Stimulated activated CD8-positive, alpha-beta memory T cell treated with anti-CD3 and anti-CD28 coated beads, Interleukin-15, amount 100 ng/mL, for 24 hours (primary cell): ENCODE results near the gene VTI1A.

Experiments
- DNase-seq: peaks from one replicate; pipeline ENCODE4 v3.0.0-alpha.2; 2020; ENCODE audit warnings: low read depth

VTI1A gene

DNA sequence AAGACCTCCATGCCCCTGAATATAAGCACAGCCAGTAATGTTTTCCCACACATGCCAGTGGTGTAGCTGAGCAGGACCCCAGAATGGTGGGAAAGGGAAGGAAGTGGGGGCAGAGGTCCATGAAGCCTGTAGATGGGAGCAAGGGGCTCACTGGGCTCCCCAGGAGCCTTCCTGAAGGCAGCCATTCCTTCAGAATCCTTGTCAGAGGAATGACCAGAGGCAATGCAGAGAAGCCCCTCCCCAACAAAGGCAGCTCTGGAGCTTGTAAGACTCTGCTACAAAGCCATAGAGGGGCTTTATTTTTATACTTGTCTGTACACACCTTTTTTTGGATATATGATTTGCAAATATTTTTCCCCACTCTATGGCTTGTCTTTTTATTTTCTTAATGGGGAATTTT lies 338.1 kb downstream of the VTI1A start:
- DNase-seq, result no peak

DNA sequence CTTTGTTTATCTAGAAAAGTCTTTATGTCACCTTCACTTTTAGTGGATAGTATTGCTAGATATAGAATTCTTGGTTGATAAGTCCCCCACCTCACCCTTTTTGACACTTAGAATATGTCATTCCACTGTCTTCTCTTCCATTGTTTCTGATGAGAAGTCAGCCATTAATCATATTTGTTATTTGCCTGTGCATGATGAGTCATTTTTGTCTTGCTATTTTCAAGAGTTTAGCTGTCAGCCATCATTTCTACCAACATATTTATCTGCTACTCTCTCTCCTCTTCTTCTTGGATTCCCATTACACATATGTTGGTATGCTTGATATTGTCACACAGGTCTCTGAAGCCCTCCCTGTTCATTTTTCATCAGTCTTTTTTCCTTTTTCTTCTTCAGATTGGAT lies 342.2 kb downstream of the VTI1A start:
- no peak for DNase-seq

DNA sequence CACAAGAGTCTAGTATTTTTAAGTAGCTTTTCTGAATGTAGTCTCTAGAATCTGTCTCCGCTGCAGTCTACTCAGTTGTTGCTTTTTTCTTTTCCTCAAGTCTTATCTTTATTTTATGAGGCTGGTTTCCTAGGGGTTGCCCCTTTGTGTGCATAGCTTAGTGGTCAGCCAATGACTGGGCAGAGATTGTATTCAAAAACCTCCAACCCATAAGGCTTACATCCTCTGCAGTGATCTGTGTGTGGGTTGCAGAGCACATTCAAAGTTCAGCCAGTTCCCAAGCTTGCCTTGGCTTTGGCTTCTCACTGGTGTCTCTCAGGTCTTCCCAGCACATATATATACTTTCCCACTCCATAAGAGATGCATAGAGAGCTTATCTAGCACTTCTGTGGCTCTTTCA lies 343.0 kb downstream of the VTI1A start:
- no peak for DNase-seq

DNA sequence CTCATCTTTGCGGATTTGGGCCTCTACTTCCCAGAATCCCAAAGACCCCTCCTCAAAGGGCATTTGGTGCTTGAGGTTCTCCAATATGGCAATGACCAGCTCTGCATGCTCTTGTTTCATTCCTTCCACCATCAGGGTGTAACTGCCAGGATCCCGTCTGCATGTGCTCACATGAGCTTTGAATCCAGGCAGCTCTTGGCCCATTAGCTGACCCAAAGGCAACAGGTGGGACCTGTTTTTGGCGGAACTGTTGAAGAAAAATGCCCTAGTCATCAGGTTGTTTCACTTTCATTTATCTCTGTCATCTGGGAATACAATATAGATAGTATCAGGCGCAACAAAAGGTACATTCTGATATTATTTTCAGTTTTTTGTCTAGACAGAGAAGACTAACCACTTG lies 343.9 kb downstream of the VTI1A start:
- no peak for DNase-seq

DNA sequence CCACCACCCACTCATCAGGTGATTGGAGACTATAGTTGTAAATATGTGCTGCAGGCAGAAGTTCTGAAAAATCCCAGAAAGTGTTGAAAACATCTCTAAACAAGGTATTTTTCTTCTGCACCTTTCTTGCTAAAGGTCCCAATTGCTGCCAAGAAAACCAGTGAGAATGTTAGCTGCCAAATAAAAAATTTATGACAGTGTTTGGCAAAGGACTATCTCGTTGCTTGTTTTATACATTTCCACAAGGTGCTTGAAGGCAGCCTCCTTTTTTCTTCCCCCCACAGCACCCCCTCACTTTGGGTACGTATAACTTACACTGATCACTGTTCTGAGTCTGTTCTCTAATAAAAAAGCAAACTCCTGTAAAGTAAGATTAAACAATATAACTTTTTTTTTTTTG lies 344.4 kb downstream of the VTI1A start:
- no peak for DNase-seq

DNA sequence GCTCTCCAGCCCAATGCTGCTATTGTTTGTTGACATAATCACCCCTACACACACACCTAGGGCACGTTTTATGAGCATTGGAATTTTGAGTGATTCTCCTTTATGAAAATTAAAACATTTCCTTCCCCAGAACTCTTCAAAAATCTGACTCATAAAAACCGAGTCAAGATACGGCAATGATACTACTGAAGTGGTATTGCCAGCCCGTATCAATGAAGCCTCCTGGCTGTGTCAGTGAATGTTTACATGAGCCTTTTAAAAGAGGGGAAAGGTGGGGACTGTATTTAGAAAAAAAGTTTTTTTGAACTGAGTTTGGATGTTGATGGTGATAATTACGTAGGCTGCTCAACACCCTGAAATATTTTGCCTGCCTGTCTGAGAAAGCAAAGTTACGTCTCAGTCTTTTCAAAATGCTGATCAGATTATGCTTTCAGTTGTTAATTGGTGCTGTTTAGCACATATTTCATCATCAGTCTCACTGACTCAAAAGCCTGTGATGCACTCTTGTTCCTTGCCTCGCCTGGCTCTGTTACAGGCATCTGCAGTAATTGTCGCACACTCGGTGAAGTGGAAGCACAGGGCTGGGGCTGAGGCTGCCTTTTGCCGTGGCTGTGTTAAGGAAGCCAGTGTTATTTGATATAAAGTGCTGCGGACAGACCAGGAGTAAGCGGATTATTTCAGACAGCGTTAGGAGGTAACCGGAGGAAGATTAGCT lies 345.6 kb downstream of the VTI1A start:
- DNase-seq, result no peak

DNA sequence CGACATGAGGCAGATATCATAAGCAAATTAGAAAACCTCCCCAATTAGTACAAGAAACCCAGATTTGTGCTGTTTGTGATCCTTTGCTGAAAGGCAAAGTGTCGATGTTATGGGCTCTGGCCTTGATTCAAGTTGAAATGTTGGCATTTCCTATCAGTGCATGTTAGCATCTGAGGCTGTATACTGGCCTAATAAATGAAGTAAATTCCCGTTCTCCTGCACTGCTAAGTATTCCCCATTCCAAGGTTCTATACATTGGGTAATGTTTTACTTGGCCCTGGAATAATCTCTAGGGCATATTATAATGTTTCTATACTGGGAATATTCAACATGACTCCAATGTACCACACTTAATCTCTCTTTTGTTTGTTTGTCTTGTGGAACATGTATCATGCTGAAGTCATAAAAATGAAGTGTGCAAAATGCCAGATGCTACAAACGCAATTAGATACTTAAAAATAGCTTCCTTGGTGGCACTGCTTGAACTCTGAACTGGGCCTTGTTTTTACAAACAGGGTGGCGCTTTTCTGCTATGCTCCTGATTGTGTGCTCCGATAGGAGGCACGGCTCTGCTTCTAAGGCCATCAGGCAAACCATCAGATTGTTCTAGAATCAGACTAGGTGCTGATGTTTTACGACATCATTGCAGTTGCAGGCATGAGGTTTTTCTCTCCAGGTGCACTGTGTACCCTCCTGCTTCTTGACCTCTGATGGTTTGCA lies 346.3 kb downstream of the VTI1A start:
- no peak for DNase-seq

DNA sequence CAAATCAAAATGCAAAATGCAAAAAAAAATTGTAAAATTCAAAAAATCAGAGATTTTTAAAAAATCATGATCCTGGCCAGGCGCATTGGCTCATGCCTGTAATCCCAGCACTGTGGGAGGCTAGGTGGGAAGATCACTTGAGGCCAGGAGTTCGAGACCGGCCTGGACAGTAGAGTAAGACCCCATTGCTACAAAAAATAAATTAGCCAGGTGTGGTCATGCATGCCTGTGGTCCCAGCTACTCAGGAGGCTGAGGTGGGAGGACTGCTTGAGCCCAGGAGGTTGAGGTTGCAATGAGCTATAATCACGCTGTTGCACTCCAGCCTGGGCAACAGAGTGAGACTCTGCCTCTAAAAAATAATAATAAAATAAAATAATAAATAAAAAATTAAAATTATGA lies 347.2 kb downstream of the VTI1A start:
- no peak for DNase-seq

DNA sequence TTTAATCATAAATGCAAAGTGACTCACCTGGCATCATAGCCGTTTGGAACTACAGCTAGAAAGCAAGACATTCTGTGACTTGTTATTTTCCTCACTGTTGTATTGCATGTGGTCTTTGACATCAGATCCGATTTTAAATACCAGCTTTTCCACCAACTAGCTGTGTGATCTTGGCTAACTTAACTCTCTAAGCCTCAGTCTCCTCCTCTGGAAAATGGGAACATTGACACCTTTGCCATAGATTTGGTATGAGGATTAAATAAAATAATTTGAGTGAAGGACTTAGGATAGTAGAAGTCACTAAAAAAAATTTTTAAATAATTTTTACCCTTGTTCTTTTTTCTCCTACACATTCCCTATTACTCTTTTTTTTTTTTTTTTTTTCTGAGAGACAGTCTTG lies 348.1 kb downstream of the VTI1A start:
- DNase-seq, result no peak

DNA sequence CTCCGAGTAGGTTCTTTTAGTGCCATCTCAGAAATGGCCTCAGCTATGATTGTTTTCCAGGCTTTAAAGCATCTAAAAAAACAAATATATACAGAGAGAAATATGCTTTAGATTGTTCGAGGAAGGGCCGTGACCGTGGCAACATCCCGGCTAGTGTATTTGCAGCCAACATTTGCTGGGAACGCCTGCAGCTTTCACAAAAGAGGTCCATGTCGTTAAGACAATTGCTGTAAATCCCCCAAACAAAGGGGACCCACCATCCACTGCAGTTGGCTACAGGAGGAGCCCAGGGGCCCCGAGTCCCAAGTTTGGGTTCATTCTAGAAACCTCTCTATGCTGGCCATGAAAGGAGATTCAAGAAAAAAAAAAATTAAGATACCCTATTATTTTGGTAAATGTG lies 350.2 kb downstream of the VTI1A start:
- no peak for DNase-seq

DNA sequence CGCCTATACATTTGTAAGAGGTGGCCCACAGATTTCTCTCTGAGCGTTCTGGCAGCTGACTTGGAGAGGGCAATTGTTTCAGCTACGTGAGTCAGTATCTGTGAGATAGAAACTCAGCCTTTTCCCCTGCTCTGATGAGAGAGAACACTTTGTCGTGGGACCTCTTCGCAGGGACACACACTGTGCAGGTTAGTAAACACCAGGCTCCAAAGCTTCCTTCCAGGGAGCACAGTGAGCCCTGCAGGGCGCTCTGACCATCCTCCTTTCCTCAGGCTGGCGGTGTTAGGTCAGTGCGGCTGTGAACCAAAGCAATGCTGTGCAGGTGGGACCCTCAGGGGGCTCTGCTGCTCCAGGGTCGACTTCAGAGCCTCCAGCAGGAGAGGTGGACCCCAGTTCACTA lies 350.8 kb downstream of the VTI1A start:
- DNase-seq, result no peak

DNA sequence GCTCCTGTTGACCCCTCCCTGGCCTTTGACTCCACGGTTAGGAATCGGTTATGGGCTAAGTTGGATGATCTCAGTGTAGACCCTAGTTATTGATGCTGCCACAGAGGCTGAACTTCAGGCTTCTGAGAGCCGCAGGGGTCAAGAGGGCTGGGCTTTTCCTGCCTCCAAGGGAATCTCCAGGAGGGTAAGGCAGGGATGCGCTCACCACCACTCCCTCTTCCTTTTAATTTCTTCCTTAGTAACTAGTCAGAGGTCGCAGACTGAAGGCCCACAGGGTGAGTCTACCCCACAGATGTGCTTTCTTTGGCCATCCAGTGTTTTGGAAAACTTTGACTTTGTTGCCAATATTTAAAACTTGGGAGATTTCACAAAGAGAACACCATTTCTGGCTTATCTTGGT lies 352.0 kb downstream of the VTI1A start:
- DNase-seq, result no peak

DNA sequence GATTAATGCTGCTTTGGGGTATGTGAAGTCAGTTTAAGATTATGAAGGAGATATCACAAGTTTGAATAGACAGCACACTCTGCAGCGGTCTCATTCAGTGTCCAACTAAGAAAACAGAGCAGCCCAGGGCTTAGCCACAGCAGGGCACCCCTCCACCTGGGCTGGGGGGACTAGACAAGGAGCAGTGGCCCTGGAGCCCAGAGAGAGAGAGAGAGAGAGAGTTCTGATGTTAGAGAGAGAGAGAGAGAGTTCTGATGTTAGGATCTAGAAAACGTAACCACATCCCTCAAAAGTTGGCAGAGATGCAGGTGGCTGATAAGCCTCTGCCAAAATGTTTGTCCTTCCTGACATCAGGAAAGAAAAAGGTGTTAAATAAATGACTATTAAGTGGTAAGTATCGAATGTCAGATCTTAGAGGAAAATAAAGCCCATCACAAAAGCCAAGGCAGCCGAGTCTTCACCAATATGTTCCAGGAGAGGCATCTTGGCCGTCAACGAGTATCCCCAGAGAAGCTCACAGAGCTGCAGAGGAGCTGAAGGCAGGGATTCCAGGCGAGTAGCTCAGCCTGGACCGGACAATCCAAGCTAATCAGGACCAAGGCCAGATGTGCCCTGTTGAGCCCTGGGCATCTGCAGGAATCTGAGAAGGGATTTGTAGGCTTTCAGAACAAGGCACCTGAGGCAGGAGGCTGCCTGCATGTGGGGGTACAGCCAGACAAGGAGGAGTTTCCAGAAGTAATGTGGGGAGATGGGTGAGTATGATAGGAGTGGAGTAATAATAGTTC lies 352.9 kb downstream of the VTI1A start:
- no peak for DNase-seq

DNA sequence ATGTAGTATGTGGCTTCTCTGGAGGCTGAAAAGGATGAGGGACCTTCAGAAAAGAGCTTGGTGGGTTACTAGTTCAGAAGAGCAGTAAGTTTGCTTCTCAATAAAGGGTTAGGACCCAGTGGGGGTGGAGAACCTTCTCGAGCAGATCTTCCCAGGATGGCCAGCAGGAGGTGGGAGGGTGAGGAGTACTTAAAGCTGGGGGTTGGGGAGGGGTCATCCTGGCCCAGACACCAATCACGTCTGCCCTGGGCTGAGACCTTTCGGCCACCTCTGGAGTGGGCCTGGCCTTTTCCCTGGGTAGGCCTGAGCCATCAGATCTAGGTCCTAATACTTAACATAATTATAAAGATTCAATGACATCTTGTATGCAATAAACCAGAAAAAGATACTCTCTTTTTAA lies 354.0 kb downstream of the VTI1A start:
- DNase-seq, result no peak

DNA sequence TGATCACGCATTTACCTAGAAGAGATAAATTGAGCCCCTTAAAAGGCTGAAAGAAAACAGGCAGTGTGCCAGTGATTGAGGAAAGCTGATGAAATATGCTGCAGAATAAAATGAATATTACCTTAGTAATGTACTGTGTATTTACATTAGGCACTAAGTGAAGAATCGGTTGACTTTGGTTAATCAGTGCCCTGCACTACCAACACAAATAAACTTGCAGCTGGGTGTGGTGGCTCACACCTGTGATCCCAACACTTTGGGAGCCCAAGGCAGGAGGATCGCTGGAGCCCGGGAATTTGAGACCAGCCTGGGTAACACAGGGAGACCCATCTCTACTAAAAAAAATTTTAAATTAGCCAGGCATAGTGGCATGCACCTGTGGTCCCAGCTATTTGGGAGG lies 354.7 kb downstream of the VTI1A start:
- no peak for DNase-seq

DNA sequence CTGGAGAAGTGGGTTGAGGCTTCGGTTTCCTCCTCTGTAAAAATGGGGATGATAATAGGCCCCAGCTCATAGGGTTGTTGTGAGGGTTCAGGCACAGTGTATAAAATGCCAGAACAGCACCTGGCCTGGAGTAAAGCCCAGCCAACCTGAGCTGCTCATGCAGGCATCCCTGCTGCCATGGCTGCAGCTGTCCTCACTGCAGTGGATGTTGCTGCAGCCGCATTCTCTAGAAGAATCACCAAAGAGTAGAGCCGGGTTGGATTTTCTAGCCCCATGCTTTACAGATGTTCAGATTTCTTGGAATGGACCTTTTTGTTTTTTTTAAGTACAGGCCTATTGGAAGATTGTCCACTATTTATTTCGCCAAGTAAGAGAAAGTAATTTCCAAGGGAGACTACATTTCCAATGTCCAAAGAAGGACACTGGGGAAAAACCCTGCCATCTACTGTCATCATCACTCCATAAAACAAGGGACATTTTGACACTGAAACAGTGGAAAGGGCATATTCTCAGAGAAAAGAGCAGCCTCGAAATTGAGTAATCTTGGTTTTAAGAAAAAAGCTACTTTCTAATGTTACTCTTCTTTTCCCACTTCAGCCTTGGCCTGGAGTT lies 355.5 kb downstream of the VTI1A start:
- no peak for DNase-seq

DNA sequence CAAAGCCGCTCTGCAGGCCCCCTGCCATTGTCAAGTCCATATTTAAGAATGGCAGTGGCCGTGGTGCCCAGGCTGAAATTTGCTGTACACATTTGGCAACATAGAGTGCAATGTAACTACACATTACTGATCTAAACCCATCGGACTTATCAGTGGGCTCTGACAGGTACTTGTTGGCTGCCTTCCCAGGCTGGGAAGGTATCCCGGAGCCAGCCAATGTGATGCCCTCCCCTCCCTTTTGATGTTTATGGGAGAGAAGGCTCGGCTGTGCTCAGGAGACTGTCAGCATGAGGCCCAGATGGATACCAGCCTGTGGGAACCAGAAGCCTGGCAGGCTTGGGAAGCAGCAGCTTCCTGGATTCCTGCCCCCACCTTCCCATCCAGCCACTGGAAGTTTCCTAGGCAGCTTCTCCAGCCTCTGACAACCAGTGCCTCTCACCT lies 357.0 kb downstream of the VTI1A start:
- no peak for DNase-seq

DNA sequence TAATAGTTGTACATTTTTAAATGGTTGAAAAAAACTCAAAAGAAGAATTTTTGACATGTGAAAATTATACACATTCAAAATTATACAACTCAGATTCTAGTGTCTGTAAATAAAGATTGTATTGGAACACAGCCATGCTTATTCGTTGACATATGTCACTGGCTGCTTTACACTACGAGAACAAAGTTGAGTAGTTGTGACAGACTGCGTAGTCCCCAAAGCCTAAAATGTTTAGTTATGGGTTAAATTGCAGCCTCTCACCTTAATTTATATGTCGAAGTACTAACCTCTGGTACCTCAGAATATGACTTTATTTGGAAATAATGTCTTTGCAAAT lies 358.2 kb downstream of the VTI1A start:
- no peak for DNase-seq

DNA sequence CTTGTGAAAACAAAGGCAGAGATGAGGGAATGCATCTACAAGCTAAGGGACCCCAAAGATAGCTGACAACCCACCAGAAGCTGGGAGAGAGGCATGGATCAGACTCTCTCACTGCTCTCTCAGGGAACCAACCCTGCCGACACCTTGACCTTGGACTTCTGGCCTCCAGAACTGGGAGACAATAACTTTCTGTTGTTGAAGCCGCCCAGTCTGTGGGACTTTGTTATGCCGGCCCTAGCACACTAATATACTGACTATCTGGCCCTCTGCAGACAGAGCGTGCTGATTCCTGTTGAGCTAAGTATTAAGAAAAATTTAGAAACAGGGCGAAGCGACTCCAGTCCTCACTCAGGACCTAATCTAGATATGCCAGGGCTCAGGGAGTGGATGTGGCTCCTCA lies 358.7 kb downstream of the VTI1A start:
- DNase-seq, result no peak

DNA sequence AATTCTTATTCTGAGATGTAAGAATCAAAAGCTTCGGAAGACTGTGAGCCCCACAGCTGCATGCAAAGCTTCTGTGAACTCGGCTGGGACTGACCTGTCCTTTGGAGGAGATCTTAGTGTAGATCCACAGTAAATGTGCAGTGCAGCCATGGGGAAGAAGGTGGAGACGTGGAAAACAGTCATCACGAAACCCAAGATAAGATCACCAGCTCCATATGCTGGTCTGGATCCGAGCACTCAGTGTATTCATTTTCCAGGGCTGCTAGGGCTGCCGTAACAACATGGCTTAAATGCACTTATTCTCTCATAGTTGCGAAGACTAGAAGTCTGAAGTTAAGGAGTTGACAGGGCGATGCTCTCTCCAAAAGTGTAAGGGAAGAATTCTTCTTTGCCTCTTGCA lies 360.0 kb downstream of the VTI1A start:
- no peak for DNase-seq

DNA sequence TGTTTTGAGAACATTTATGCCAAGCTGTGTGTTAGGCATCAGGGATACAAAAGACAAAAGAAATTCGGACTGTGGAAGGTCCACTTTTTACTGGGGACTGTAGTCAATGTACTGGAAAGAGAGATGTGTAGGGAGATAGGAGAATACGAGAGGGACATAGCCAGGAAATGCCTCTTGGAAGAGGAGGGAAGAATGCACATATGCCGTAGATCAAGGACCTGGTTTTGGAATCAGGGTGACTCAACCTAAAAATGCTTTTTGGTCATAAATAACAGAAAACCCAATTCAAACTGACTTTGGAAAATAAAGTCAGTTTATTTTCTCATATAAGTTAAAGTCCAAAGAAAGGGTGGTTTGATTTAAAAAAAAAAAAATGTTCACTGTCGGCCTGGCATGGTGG lies 362.7 kb downstream of the VTI1A start:
- no peak for DNase-seq

DNA sequence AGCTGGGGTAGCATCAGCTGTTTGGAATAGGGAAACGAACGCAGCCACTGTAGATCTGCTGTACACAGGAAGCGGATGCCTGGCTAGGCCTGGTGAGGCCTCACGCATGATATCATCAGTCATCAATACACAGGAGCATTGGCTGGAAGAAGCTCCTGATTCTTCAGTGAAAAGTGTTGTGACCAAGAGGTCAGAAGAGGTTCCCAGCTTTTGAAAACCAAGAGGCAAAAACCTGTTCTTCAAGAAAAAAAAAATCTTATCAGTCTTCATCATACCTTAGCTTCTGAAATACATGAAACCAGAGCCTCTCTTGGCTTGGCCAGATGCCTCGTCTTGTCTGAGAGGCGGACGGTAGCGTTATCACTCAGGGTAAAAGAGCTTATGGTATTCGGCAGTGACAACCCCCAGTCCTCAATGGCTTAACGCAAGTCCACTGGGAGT lies 363.7 kb downstream of the VTI1A start:
- no peak for DNase-seq
